ENCODE measurements around the gene AFF2. TPM values are rescaled to one million over a fixed set of nuclear protein-coding genes. Genes with fewer than 3 reads are reported as not detected.

The AFF2 gene
- total RNA-seq, 2 donors from 2014 or later: 7.4 to 16.6 TPM

DNA sequence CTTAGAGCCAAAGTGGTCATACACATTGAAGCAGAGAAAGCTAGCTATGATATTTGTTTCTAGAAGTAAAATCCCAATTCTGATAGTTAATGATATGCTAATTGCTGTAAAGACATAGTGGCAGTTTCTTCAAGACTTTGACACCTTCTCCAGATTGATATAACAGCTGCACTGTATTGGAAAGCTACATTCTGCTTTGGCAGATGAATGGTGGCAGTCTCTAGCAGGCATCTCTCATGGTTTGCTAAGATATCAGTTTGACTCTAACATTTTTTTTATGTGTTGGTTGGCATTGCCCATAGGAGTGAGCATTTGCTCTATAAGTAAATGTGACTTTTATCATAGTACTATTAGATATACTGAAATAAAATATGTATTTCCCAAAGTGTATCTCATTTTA, 128.2 kb downstream of the AFF2 start:
- Histone ChIP-seq H3K9me3 (no peaks in the 10 kb centered on the region), H3K36me3 (no peaks in the 10 kb centered on the region), H3K4me3 (no peak overlapping the region), H3K27ac (no peak overlapping the region), H3K4me1 (ENCODE audit: control insufficient read depth in 1 of 2, low read depth in 2 of 2) (no peaks in the 10 kb centered on the region), H3K27me3 (replicated peaks; ENCODE audit: insufficient read depth) (no peaks in the 10 kb centered on the region)
- TF ChIP-seq, protein P1, sequence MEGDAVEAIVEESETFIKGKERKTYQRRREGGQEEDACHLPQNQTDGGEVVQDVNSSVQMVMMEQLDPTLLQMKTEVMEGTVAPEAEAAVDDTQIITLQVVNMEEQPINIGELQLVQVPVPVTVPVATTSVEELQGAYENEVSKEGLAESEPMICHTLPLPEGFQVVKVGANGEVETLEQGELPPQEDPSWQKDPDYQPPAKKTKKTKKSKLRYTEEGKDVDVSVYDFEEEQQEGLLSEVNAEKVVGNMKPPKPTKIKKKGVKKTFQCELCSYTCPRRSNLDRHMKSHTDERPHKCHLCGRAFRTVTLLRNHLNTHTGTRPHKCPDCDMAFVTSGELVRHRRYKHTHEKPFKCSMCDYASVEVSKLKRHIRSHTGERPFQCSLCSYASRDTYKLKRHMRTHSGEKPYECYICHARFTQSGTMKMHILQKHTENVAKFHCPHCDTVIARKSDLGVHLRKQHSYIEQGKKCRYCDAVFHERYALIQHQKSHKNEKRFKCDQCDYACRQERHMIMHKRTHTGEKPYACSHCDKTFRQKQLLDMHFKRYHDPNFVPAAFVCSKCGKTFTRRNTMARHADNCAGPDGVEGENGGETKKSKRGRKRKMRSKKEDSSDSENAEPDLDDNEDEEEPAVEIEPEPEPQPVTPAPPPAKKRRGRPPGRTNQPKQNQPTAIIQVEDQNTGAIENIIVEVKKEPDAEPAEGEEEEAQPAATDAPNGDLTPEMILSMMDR (IDR thresholded peaks at IDR 0.05): no peak
- ATAC-seq (ENCODE audit: insufficient number of reproducible peaks, low FRiP score, low read depth): no peak
- DNase-seq (ENCODE audit: low spot score): no peak

DNA sequence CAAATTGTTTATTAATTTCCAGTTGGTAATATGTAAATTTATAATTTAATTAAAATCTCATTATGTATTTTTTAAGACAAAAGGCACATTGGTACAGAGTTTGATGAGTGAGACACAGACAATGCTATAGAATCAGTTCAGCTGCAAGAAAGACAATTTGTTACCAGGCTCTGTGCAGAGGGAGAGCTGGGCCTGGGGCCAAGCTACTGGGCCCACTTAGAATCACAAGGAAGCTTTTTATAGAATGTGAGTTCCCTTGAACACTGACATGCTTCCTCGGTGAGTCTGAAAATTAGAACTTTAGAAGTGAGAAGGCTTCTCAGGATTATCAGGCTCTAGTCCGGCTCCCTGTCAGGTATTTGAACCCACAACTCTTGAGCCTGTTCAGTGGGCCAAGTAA, 129.0 kb downstream of the AFF2 start:
- TF ChIP-seq, protein P1 (IDR thresholded peaks at IDR 0.05): no peak
- H3K27me3 ChIP-seq (replicated peaks; ENCODE audit: insufficient read depth): no peaks in the 10 kb centered on the region
- H3K4me3 ChIP-seq: no peak overlapping the region
- no peaks in the 10 kb centered on the region for H3K9me3 ChIP-seq
- ATAC-seq (ENCODE audit: insufficient number of reproducible peaks, low FRiP score, low read depth) (no peak), DNase-seq (ENCODE audit: low spot score) (no peak)
- no peaks in the 10 kb centered on the region for H3K4me1 ChIP-seq (ENCODE audit: control insufficient read depth in 1 of 2, low read depth in 2 of 2)
- no peaks in the 10 kb centered on the region for H3K36me3 ChIP-seq
- H3K27ac ChIP-seq: no peak overlapping the region

DNA sequence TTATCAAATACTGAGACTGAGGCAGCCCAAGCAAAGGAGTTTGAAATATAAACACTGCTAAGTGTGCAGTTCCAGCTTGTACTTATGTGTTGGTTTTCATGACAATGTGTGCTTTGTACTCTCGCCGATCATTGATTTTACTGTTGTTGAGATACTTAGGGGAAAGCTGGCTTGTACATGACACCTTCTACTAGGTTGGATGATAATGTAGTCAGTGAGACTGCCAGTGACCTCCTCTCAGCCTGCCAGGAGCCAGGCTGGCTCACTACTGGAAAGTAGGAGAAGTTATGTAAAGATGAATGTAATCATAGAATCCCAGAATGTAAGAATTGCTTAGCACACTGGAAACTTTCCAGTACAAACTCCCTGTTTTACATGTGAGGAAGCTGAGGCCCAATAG, 132.0 kb downstream of the AFF2 start:
- Histone ChIP-seq H3K27me3 (replicated peaks; ENCODE audit: insufficient read depth) (no peaks in the 10 kb centered on the region), H3K36me3 (no peaks in the 10 kb centered on the region), H3K4me1 (ENCODE audit: control insufficient read depth in 1 of 2, low read depth in 2 of 2) (no peaks in the 10 kb centered on the region), H3K9me3 (no peaks in the 10 kb centered on the region), H3K4me3 (no peak overlapping the region), H3K27ac (no peak overlapping the region)
- DNase-seq (ENCODE audit: low spot score) (no peak), ATAC-seq (ENCODE audit: insufficient number of reproducible peaks, low FRiP score, low read depth) (no peak)
- TF ChIP-seq, protein P1 (IDR thresholded peaks at IDR 0.05): no peak

DNA sequence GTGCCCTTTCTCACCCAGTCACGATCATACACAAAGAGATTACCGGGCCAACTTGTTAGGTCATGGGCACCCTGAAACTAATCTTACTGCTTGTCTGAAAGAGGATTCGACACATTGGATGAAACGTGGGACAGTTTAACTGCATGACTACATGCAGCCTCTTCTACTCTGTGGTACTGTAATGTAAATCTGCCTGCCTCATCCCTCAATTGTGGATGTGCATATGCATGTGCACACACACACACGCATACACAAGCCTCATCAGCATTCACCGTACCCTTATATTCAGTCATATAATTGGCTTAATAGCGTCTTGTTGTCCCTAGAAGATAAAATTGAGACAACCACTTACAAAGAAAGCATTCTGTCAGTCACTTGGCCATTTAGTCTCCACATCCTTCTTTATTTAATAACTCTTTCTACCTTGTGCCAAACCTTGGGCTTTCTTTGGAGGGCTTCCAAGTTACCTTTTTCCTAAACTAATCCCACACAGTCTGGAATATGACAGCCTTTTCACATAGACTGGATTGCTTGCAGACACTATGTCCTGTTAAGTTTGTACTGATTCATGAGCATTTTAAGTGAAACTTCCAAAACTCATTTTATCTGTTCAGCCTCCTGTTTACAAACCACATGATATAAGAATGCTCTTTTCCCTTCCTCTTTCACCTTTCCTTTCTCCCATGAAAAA, 132.9 kb downstream of the AFF2 start:
- Histone ChIP-seq H3K4me3 (no peak overlapping the region), H3K27ac (no peak overlapping the region), H3K27me3 (replicated peaks; ENCODE audit: insufficient read depth) (no peaks in the 10 kb centered on the region), H3K36me3 (no peaks in the 10 kb centered on the region), H3K4me1 (ENCODE audit: control insufficient read depth in 1 of 2, low read depth in 2 of 2) (no peaks in the 10 kb centered on the region), H3K9me3 (no peaks in the 10 kb centered on the region)
- no peak for DNase-seq (ENCODE audit: low spot score)
- TF ChIP-seq, protein P1 (IDR thresholded peaks at IDR 0.05): no peak
- no peak for ATAC-seq (ENCODE audit: insufficient number of reproducible peaks, low FRiP score, low read depth)

DNA sequence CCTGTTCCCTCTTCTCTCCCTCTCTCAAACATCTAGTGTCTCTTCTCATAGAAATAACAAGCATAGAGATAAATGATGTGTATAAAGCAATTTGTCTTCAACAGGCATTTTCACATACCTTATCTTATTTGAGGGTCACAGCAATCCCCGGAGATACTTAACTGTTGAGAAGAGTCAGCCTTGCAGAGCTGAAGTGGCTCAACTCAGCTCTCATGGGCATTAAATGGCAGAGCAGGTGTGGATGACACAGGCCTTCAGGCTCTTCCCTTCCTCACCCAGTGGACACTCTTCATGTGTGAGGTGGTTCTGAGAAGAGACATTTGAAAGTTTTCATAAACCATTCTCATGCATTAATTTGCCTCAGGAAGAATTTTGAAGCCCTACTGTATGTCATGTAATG, 134.2 kb downstream of the AFF2 start:
- Histone ChIP-seq H3K9me3 (no peaks in the 10 kb centered on the region), H3K36me3 (no peaks in the 10 kb centered on the region), H3K27ac (no peak overlapping the region), H3K27me3 (replicated peaks; ENCODE audit: insufficient read depth) (no peaks in the 10 kb centered on the region), H3K4me3 (no peak overlapping the region), H3K4me1 (ENCODE audit: control insufficient read depth in 1 of 2, low read depth in 2 of 2) (no peaks in the 10 kb centered on the region)
- DNase-seq (ENCODE audit: low spot score): no peak
- no peak for ATAC-seq (ENCODE audit: insufficient number of reproducible peaks, low FRiP score, low read depth)
- TF ChIP-seq, protein P1 (IDR thresholded peaks at IDR 0.05): no peak

Data from thoracic aorta (tissue), 2 donors.